Prostate gland (tissue), 2 donors: ENCODE data around the gene PLCB2.

Experiments
- CTCF ChIP-seq, 4 experiments: fragments of 200-600 bp in 2 of 4; fragments of 450-650 bp in 2 of 4; sonication (generic) in 2 of 4; IDR thresholded peaks; 1 replicate in 3 of 4; 2 replicates in 1 of 4; pipeline ENCODE4 v1.5.1; 2016 to 2019; ENCODE audit warnings: antibody characterized with exemption in 4 of 4, mild to moderate bottlenecking in 2 of 4, moderate library complexity in 2 of 4
- POLR2AphosphoS5 ChIP-seq: sonication (generic); formaldehyde crosslinking; IDR thresholded peaks from one replicate; pipeline ENCODE4 v1.6.1; 2017; ENCODE audit warnings: antibody characterized with exemption

- TF ChIP-seq CTCF (IDR thresholded peaks at IDR 0.05) (no peak), POLR2AphosphoS5 (no peak)
Measured at GRCh38 chr15:40322531-40323238, 14.9 kb upstream of the PLCB2 start.
